Activated naive CD4-positive, alpha-beta T cell treated with anti-CD3 and anti-CD28 coated beads, Interleukin-2, amount 50 U/mL, for 16 hours (primary cell): ENCODE measurements around the gene SLFN12L.
"Not testable (repeated sequence)": the region's sequence is repeated elsewhere in the genome, so short reads cannot be mapped to it uniquely, and the experiment has no call there.

ENCODE experiments used
- DNase-seq: peaks from one replicate; pipeline ENCODE4 v3.0.0-alpha.2; 2020

The SLFN12L gene

DNA sequence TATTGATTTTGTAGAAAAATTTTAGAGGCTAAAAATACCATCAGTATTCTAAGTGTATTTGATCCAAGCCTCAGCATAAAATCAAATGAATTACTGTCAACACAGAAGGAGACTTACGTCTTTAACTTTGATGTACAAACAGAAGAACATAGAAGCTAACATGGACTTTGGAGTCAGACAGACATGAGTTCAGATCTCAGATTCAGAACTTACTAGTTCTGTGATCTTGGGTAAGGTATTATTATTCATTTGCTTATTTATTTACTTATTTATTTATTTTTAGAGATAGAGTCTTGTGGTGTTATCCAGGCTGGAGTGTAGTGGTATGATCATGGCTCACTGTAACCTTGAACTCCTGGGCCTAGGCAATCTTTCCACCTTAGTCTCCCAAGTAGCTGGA is 4.0 kb upstream of the SLFN12L start:
- DNase-seq, result no peak

DNA sequence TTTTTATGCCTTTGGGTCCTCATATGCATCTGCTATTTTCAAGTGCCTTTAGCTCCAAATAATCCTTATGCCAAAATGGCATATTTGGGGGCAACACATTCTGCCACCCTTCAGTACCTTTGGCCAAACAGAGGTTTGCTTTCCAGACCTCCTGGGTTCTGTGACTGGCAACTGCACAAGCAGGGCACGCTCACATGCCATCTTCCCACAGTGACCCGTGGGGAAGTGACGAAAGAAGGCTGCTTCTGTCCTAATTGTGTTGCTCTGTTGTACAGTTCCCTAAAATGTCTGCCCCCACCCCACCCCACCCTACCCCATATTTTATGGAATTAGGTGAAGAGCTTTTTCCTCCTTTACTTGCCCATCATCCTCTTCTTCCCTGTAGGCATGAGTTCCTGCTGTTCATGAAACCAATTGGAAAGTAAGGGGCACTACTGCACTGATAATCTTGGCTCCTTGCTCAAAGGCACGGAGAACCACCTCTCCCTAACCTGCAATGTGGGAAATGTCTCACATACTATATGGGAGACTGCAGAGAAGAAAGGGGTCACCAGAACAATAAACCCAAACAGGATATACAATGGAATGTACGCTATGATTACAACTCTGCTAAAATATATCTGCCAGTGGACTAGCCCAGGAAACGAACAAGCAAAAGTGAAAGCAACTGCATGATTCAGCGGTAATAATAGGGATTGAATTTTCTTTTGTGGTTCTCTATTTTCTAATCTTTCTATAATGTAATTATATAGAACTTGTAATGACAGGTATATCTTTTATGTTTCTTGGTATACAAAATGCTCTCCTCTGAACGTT is 3.3 kb upstream of the SLFN12L start:
- no peak for DNase-seq

DNA sequence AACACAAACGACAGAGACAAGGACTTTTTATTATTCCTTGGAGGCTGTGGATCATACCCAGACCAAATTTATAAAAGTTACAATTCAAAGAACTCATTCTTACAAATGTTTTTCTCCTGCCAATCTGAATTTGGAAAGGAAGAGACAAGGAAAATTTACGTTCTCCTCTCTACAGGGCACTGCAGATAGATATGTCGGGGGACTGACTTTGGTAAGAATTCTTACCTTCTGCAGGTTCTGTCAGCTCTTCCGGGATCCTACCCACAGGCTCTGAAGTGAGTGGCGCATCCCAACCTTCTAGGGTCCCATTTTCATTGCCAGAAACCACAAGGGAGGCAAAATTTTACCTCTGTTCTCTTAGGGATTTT is 2.2 kb upstream of the SLFN12L start:
- no peak for DNase-seq

DNA sequence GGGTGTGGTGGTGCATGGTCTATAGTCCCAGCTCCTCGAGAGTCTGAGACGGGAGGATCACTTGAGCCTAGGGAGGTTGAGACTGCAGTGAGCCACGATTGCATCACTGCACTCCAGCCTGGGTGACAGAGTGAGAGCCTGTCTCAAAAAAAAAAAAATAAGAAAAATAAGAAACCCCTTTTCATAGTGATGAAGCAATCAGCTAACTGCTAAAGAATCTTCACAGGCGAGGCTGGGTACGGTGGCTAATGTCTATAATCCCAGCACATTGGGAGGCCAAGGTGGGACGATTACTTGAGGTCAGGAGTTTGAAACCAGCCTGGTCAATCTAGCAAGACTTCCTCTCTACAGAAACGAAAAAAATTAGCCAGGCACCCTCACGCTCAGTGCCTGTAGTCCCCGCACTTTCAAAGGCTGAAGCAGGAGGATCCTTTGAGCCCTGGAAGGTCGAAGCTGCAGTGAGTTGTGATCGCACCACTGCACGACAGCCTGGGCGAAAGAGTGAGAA is 760 bp downstream of the SLFN12L start:
- peak; percentile 52 for DNase-seq

DNA sequence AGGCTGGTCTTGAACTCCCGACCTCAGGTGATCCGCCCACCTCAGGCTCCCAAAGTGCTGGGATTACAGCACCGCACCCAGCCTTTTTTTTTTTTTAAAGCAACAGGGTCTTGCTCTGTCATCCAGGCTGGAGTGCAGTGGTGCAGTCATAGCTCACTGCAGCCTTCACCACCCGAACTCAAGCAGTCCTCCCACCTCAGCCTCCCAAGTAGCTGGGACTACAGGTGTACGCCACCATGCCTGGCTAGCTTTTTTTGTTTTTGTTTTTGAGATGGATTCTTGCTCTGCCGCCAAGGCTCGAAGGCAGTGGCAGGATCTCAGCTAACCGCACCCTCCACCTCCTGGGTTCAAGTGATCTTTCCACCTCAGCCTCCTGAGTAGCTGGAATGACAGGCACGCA is 2.1 kb downstream of the SLFN12L start:
- DNase-seq, result not testable (repeated sequence)

DNA sequence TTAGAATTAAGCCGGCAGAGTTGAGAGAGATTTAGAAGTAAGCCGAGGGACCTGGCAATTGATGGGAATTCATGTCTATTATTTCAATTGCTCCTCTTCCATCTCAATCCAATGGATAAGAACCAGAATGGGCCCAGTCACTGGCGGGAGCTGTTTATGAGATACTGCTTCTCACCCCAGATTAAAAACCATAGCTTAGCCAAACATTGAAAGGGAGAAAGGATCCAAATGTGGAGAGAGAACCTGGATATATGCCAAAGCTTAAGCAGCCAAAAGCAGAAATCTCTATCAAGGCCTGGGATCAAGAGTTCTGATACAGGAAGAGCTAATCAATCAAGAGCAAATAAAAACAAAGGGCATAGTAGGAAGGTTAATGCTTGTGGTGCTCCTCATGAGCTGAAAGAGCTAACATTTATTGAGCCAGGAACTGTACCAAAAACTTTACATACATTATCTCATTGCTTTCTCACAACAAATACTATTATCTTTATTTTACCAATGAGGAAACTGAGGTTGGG is 2.8 kb downstream of the SLFN12L start:
- no peak for DNase-seq

DNA sequence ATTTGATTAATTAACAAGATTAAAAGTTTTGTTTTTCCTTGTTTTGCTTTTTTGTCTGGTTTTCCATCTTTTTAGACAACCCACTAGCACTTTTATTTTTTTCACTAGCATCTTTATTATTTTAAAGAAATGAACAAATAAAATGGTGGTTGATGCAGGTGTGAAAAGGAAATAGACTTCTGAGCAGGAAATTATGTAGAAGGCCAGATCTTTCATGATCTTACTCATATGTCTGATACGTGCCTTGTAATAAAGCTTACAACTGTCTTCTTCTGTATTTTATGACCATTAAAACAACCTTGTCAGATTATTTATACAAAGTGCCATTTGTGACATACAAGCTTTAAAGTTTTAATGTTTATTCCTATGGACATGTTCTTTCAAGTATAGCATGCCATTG is 6.3 kb downstream of the SLFN12L start:
- no peak for DNase-seq

DNA sequence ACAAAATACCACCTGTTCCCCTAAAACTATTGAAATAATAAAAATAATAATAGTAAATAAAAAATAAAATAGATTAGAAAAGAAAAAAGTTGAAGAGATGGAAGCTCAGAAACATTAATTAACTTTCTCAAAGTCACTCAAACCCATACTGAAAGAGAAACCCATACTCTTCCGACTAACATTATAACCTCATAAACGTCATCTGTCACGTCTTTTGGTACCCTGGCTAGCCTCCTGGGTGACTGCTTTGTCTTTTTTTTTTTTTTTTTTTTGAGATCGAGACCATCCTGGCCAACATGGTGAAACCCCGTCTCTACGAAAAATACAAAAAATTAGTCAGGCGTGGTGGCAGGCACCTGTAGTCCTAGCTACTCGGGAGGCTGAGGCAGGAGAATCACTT is 7.6 kb downstream of the SLFN12L start:
- no peak for DNase-seq

DNA sequence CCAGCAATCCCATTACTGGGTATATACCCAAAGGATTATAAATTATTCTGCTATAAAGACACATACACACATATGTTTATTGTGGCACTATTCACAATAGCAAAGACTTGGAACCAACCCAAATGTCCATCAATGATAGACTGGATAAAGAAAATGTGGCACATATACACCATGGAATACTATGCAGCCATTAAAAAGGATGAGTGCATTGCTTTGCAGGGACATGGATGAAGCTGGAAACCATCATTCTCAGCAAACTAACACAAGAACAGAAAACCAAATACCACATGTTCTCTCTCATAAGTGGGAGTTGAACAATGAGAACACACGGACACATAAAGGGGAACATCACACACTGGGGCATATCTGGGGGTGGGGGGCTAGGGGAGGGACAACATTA is 8.2 kb downstream of the SLFN12L start:
- not testable (repeated sequence) for DNase-seq

DNA sequence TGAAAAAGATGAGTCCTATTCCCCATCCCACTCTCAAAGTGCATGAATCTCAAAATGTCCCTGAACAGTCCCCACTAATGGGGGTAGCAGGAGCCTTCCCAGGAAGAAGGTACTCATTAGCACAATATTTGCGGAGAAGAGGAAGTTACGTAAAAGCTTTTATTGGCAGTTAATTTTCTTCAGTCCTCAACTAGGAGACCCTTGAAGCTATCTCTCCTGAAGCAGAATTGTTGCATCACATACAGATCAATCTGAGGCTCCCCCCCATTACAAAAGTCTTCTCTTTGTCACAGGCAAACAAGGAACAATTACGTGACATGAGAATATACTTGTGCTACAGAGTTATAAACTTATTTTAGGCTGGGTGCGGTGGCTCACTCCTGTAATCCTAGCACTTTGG is 14.2 kb downstream of the SLFN12L start:
- no peak for DNase-seq

DNA sequence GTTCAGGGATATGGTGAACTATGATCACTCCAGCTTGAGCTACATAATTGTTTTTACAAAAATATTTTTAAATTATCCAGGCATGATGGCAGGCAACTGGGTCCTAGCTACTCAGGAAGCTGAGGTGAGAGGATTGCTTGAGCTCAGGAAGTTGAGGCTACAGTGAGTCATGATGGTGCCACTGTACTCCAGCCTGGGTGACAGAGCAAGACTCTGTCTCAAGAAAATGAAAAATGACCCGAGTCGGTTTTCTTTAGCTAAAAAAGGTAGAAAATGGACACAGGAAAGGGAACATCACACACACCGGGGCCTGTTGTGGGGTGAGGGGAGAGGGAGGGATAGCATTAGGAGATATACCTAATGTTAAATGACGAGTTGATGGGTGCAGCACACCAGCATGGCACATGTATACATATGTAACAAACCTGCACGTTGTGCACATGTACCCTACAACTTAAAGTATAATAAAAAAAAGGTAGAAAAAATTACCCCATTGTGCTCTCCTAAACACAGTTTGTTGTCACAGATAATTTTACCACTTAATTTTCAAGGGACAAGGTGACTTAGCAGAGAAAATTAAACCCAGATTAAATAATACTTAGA is 15.7 kb downstream of the SLFN12L start:
- DNase-seq, result not testable (repeated sequence)

DNA sequence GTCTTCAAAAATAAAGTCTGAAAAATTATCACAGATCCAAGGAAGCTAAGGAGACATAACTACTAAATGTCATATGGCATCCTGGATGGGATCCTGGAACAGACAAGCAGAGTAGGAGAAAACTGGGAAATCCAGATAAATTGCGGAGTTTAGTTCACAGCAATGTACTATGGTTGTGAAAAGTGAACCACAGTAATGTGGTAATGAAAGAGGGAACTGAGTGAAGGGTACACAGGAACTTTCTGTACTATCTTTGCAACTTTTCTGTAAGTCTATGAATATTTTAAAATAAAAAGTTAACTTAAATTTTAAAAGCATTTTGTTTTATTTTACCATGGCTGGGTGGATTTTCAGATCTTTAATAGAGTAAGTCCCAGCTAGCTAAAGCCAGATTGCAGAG is 16.3 kb downstream of the SLFN12L start:
- DNase-seq, result no peak

DNA sequence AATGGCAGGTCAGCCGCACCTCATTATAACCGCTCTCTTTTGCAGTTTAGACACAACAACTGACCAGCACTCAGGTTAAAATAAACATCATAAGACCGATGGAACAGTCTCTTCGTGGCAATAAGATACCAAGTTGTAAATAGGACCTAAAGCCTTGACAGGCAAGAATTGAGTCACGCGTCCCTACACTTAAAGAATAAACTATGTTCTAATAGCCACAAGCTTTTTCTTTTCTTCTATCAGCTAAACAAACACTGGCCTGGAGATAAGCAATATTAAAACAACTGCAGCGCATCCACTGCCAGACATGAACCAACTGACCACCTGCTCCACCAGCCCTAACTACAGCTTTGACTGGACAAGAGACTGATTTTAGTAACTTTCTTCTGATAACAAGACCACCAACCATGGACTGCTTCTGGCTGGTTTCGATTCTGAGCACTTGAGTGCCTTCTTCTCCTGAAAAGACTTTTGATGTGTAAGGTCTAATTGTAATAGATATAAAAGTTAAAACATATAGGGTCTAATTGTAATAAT is 17.5 kb downstream of the SLFN12L start:
- DNase-seq, result no peak

DNA sequence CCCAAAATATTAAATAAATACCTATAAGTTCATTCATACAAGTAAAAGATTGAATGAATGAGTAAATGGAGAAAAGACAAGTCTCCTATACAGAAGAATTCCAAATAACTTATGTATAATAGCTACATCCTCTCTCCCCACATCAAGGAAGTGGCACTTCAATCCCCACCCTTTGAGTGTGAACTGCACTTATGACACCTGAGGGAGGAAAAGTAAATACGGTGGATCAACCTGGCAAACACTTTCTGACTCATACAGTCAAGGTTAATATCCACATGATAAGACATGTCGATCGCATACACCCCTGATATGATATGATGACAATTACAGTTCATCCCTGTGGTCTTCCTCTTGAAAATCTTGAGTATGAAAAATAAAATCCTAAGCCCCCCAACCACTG is 18.0 kb downstream of the SLFN12L start:
- no peak for DNase-seq

DNA sequence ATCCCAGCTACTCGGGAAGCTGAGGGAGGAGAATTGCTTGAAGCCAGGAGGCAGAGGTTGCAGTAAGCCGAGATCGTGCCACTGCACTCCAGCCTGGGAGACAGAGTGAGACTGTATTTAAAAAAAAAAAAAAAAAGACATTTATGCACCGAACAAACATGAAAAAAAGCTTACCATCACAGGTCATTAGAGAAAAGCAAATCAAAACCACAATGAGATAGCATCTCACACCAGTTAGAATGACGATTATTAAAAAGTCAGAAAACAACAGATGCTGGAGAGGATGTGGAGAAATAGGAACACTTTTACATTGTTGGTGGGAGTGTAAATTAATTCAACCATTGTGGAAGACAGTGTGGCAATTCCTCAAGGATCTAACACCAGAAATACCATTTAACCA is 19.0 kb downstream of the SLFN12L start:
- not testable (repeated sequence) for DNase-seq

DNA sequence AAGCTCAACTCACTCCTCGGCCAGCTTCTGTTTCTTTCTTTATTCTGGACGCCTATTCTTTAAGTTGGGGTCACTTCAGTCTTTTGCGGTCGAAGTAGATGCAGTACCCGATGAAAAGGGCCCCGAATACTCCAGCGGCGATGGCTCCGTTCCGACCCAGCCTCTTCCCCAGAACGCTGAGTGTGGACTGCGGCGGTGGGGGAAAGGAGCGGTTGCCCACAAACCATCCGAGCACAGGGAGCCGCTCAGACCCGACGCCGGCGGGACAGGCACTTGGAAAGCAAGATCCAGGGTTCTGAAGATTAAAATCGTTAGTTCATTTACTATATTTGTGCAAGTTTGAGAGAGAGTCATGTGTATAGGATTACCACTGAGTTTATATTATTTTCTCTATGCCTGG is 22.5 kb downstream of the SLFN12L start:
- no peak for DNase-seq

DNA sequence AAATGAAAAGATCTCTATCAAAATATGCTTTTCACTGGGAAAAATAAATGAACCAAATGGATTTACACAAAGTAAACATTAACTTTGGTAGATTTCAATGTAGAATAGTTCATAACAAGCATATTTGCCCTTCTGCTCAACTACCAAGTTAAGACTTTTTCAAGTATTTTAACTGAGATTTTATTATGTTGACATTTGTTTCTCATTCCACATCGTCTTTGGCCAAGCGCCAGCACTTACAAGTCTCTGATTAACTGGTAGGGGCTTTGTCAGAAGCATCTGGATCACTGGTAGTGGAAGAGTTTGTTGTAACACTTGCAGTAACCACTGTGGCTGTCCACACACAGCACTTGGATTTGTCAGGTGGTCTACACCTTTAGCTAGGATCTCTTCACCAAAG is 22.9 kb downstream of the SLFN12L start:
- no peak for DNase-seq

DNA sequence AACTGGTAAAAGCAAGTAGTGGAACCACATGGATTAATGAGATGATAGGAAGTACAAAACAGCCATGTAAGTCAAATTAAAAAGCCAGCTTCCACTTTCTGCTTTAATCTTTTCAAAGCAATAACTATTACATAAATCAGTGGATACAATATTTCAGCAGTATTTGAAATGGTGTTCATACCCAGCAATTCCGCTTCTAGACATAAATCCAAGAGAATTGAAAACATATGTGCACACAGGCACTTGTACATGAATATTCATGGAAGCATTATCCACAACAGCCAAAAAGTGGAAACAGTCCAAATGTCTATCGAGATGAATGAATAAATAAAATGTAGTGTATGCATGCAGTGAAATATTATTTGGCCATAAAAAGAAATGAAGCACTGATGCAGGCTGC is 27.4 kb downstream of the SLFN12L start:
- DNase-seq, result no peak

DNA sequence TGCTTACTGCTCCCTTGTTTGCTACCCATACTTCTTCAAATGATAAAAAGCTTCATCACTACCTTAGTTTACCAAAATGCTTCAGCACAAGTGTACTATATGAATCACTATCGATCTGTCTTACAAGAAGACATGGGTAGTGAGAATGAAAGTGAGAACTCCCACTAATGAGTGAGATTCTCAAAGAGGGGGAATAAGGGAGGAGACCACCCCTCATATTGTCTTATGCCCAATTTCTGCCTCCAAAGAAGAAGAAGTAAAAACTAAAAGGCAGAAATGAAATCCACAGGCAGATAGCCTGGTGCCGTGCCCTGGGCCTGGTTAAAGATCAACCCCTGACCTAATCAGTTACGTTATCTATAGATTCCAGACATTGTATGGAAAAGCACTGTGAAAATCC is 29.8 kb downstream of the SLFN12L start:
- not testable (repeated sequence) for DNase-seq

DNA sequence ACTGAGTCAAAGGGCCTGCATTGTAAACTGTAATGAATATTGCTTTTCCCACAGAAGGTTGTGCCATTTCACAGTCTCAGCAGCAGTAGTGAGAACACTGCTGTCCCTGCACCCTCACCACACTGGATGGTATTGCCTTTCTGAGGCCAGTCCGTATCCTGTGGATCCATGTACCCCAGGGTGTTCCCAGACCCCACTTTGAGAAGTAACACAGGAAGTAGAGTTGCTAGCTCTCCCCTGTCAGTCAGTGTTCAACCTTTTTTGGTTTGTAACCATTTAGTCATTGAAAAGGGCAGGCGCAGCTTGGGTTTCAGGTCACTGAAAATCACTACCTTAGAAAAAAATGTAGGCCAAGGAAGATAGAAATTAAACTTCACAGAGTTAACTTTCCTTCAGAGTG is 37.9 kb downstream of the SLFN12L start:
- no peak for DNase-seq

DNA sequence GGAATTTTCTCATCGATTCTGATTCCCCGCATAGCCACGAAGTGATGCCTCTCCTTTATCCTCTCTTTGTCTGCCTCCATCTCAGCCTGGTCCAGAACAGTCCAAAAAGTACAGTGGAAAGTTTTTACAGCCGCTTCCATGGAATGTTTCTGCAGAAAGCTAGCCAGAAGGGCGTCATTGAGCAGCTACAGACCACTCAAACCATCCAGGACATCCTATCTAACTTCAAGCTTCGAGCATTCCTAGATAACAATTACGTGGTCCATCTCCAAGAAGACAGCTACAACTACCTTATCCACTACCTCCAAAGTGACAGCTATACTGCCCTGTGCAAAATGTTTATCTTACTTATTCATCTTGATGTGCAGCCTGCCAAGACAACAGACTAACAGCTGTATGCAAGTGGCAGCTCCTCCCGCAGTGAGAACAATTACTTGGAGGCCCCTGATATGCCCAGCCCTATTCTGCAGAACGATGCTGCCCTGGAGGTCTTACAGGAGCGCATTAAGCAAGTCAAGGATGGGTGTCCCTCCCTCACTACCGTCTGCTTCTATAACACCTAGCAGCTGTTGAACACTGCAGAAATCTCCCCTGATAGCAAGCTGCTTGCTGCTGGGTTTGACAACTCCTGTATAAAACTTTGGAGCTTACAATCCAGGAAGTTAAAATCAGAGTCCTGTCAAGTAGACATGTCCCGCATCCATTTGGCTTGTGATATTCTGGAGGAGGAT is 38.9 kb downstream of the SLFN12L start:
- DNase-seq, result no peak

DNA sequence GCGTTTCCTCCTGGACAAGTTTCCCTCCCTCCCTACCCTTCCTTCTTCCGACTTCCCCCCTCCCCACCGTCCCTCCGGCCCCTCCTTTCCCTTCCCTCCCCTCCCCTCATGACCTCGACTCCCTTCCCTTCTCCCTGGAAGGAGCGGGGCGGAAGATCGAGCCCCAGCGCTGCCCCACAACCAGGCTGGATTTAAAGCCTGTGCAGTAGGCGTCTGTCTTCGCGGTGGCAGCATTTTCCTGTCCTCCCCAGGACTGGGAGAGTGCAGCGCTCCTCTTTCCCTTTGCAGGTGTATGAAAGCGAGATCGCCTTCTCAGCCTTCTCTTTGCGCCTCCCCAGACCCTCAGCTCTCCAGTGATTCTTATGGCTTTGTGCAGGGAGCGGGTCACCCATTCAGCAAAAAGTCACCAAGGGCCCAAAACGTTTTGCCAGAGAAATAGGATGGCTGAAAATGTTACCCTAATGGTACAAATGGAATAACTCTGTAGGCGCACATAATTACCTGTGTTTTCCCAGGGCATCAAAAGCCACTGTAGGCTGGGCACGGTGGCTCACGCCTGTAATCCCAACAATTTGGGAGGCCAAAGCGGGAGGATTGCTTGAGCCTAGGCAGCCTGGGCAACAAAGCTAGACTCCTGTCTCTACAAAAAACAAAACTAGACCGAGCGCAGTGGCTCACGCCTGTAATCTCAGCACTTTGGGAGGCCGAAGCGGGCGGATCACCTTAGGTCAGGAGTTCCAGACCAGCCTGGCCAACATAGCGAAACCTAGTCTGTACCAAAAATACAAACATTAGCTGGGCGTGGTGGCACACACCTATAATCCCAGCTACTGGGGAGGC is 40.8 kb downstream of the SLFN12L start:
- no peak for DNase-seq

DNA sequence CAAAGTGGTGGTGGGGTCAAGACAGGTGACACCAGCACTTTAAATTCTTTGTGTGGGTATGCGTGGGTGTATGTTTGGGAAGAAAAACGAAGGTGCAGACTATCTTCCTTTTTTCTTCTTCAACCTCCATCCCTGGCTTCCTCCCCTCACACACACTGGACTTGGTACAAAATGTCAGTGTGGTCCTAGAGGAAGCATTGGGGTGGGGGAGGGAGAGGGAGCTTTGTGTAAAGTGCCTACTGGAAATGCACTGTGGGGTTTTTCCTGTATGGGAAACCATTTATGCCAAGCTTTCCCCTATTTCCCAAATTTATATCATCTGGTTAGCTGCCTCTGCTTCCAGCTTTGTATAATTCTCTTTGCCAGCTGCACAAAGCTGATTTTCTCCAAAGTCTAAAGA is 44.4 kb downstream of the SLFN12L start:
- no peak for DNase-seq
